Lower lobe of right lung (tissue), 2 donors: ENCODE results near the gene CX3CR1. TPM values are rescaled to one million over a fixed set of nuclear protein-coding genes. Genes with fewer than 3 reads are reported as not detected.

Experiments
- ATAC-seq, 2 donors: fragments of 200-7000 bp; cut with Tn5 transposase; one replicate each; pipeline ENCODE4 v1.9.1; 2020 to 2022; ENCODE audit warnings: mild to moderate bottlenecking in 2 of 2, moderate library complexity in 2 of 2
- DNase-seq: peaks from one replicate; pipeline ENCODE4 v3.0.0-alpha.2; 2020
- H3K27ac ChIP-seq: fragments of 200-600 bp; one replicate; pipeline ENCODE4 v1.8.0; 2022
- H3K27me3 ChIP-seq: fragments of 200-600 bp; one replicate; pipeline ENCODE4 v1.8.0; 2022; ENCODE audit warnings: low read depth
- H3K36me3 ChIP-seq: fragments of 200-600 bp; one replicate; pipeline ENCODE4 v1.8.0; 2022; ENCODE audit warnings: mild to moderate bottlenecking
- H3K4me1 ChIP-seq: fragments of 200-600 bp; one replicate; pipeline ENCODE4 v1.8.0; 2022
- H3K4me3 ChIP-seq: fragments of 200-600 bp; one replicate; pipeline ENCODE4 v1.8.0; 2022; ENCODE audit warnings: mild to moderate bottlenecking
- H3K9me3 ChIP-seq: fragments of 200-600 bp; one replicate; pipeline ENCODE4 v1.8.0; 2022
- intact Hi-C: fragments of 100-400 bp; cut with DNase I; formaldehyde crosslinking; loops from one replicate; pipeline ENCODE4 v1.11.0; 2022
- total RNA-seq: library from RNA; stranded (reverse); fragmentation: NEBNext Ultra II Directional; extraction: Animal tissue kit (Norgen Biotek cat#: 25700); gene quantifications from one replicate; pipeline ENCODE4 v1.2.1, GENCODE V29; 2021
- TF ChIP-seq, protein P1 (sequence below): fragments of 200-600 bp; IDR thresholded peaks from one replicate; pipeline ENCODE4 v1.8.0; 2022; ENCODE audit warnings: antibody characterized with exemption, mild to moderate bottlenecking
- donor health status: DM: no; HTN: yes; CAD: no; lungs with severe emphysema.

Gene CX3CR1
- total RNA-seq, 1 donor from 2014 or later, result 14.1 TPM

DNA sequence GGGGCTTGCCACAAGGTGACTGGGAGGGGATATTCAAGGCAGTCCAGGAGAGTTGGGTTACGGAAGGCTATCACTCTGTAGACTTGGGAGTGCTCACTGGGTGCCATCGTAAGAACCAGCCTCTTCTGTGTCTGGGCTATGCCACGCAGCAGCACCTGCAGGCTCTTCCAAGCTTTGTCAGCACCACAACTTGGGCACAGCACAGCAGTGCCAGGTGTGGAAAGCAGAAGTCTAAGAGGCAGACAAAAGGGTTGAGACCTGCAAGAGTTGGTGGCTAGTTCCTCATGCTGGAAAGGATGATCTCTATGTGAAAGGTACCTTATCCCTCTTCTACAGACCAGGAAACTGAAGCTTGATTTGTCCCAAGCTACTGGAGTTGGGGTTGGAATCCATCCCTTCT, 15.8 kb downstream of the CX3CR1 start:
- Histone ChIP-seq H3K36me3 (no peaks in the 10 kb centered on the region), H3K27ac (no peak overlapping the region), H3K9me3 (no peaks in the 10 kb centered on the region), H3K27me3 (no peaks in the 10 kb centered on the region), H3K4me3 (no peak overlapping the region), H3K4me1 (peaks cover 13% of the 10 kb centered on the region)
- TF ChIP-seq, protein P1, sequence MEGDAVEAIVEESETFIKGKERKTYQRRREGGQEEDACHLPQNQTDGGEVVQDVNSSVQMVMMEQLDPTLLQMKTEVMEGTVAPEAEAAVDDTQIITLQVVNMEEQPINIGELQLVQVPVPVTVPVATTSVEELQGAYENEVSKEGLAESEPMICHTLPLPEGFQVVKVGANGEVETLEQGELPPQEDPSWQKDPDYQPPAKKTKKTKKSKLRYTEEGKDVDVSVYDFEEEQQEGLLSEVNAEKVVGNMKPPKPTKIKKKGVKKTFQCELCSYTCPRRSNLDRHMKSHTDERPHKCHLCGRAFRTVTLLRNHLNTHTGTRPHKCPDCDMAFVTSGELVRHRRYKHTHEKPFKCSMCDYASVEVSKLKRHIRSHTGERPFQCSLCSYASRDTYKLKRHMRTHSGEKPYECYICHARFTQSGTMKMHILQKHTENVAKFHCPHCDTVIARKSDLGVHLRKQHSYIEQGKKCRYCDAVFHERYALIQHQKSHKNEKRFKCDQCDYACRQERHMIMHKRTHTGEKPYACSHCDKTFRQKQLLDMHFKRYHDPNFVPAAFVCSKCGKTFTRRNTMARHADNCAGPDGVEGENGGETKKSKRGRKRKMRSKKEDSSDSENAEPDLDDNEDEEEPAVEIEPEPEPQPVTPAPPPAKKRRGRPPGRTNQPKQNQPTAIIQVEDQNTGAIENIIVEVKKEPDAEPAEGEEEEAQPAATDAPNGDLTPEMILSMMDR, result no peak
- intact Hi-C loops, result no loop called here
- ATAC-seq (no peak), DNase-seq (no peak)

DNA sequence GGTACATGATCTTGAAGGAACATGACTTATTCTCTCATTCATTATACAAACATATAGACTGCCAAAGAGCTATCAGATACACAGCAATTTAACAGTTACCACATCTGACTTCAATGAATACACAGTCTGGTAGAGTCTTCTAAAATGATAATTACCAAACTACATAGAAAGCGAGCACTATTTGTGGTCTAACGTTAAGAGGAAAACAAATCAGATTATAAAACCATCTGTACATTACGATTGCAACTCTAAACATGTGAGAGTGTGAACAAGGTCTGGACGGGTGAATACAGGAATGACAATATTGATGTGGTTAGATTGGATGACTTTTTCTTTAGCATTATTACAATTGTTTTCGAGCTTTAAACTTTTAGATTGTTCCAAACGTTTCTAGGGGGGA, 16.3 kb downstream of the CX3CR1 start:
- Histone ChIP-seq H3K4me1 (peaks cover 13% of the 10 kb centered on the region), H3K36me3 (no peaks in the 10 kb centered on the region)
- intact Hi-C loops, result no loop called here

DNA sequence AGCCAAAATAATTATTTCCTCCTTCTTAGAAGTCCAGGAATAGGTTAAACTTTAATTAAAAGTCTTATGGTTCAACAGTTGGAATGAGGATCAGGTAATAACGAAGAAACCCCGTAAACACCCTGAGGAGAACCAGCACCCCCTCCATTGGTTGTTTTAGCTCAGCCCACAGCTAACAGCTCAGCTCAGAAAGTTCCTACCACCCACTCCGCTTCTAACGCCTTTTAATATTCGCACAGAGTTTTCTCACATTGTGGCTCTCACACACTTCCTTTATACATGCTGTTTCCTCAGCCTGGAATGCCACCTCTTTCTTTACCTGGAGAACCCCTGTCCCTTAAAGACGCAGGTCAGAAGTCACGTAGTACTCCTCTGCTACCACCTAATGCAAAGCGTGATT, 17.0 kb downstream of the CX3CR1 start:
- ATAC-seq, result no peak
- TF ChIP-seq, protein P1, result no peak
- Histone ChIP-seq H3K27me3 (no peaks in the 10 kb centered on the region), H3K27ac (no peak overlapping the region), H3K9me3 (no peaks in the 10 kb centered on the region), H3K4me1 (peaks cover 13% of the 10 kb centered on the region), H3K4me3 (no peak overlapping the region), H3K36me3 (no peaks in the 10 kb centered on the region)
- no peak for DNase-seq
- intact Hi-C loops, result no loop called here

More for the DNA sequence above, 16.3 kb downstream of the CX3CR1 start:
- Histone ChIP-seq H3K4me3 (no peak overlapping the region), H3K27me3 (no peaks in the 10 kb centered on the region), H3K9me3 (no peaks in the 10 kb centered on the region), H3K27ac (no peak overlapping the region)
- TF ChIP-seq, protein P1, result no peak
- no peak for DNase-seq
- ATAC-seq, result no peak

DNA sequence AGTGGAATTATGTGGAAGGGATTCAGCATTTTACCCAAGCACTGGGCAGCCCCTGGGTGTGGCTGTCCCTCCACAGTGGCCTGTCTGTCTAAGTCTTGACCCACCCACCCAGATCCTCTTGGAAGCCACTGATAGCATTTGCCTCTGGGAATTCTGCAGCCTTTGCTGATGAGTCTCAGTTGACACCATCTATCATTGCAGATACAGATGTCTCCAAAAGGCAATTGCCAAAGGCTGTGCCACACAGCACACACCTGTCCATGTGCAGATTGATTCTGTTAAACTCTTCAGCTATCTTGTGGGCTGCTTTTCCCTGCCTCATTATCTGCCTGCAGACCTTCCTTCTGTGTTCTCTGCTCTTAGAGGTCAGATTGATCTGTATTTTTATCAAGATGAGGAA, 18.1 kb downstream of the CX3CR1 start:
- ATAC-seq, result no peak
- intact Hi-C loops, result no loop called here
- H3K27me3 ChIP-seq, result no peaks in the 10 kb centered on the region
- no peak for DNase-seq
- peaks cover 13% of the 10 kb centered on the region for H3K4me1 ChIP-seq
- no peaks in the 10 kb centered on the region for H3K9me3 ChIP-seq
- no peaks in the 10 kb centered on the region for H3K36me3 ChIP-seq
- no peak overlapping the region for H3K27ac ChIP-seq
- H3K4me3 ChIP-seq, result no peak overlapping the region
- TF ChIP-seq, protein P1, result no peak

DNA sequence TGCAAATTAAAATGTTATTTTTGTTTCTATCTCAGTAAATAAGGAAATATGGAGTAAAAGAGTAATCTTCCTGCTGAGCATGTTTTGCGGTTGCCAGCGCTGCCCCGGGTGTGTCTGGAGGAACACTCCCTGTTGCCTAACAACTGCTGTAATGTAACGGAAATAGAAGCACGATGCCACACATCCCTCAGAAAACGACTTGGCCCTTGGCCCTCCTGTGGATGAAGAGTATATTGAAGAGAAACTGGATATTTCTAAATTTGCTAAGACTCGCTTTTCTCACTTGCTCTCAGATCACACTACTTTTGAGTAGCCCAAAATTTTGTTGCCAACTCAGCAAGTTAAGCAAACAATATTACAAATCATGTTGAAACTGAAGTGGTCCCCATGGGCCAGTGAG, 18.9 kb downstream of the CX3CR1 start:
- DNase-seq, result peak; percentile 90
- Histone ChIP-seq H3K4me1 (peaks cover 17% of the 10 kb centered on the region), H3K36me3 (no peaks in the 10 kb centered on the region), H3K9me3 (no peaks in the 10 kb centered on the region), H3K27ac (no peak overlapping the region), H3K27me3 (no peaks in the 10 kb centered on the region), H3K4me3 (no peak overlapping the region)
- TF ChIP-seq, protein P1, result peak; percentile 47
- peak; percentile 93 to 94 for ATAC-seq
- intact Hi-C loops, result no loop called here

DNA sequence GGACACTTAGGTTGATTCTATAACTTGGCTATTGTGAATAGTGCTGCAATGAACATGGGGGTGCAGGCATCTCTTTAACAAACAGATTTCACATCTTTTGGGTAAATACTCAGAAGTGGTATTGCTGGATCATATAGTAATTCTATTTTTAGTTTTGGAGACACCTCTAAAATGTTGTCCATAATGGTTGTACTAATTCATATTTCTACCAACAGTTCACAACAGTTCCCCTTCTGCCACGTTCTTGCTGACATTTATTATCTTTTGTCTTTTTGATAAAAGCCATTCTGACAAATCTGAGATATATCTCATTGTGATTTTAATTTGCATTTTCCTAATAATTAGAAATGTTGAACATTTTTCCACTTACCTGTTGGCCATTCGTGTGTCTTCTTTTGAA, 19.5 kb downstream of the CX3CR1 start:
- Histone ChIP-seq H3K36me3 (no peaks in the 10 kb centered on the region), H3K9me3 (no peaks in the 10 kb centered on the region), H3K4me3 (no peak overlapping the region), H3K4me1 (peaks cover 20% of the 10 kb centered on the region), H3K27ac (no peak overlapping the region), H3K27me3 (no peaks in the 10 kb centered on the region)
- no peak for ATAC-seq
- TF ChIP-seq, protein P1, result no peak
- DNase-seq, result no peak
- intact Hi-C loops, result no loop called here
